IPS-NIHi7 (cell line): ENCODE results near the gene TRAF3.

ENCODE experiments used
- DNase-seq: peaks from one replicate; pipeline ENCODE4 v3.0.0; 2012; ENCODE audit warnings: mixed read lengths; ENCODE audit errors: extremely low spot score

Gene TRAF3

DNA sequence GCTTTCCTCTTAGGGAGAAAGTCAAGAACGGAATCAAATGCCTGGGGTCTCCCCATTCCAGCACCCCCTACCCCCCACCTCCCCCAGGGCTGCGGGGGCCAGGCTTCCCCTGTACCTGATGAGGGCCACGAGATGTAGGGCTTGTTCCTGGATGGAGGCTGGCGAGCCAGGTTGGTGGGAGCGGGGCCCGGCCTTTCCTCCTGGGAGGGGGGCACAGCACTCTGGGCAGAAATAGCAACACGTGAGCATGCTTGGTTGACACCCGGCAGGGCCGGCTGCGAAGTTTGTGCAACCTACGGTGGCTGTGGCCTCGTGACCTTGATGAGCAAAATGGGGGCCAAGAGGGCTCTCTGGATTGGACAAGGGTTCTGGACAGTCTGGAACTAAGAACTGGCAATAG is 160.9 kb downstream of the TRAF3 start:
- DNase-seq: no peak

DNA sequence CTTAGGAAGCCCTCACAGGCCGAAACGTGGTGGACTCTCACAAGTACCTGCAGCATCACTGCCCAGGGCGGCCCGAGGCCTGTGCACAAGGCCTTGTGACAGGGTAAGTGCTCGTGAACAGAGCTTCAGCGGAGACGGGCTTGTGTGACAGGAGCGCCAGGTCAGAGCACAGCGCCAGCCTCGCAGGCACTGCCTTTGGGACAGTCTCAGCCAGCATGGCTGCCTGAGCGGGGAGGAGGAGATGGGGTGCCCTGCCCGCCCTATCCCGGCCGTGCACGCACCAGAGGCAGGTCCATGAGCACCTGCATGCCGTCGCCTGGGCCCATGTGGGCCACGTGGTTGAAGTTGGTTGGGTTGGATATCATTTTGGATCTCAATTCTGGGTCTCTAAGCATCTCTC is 162.1 kb downstream of the TRAF3 start:
- no peak for DNase-seq

DNA sequence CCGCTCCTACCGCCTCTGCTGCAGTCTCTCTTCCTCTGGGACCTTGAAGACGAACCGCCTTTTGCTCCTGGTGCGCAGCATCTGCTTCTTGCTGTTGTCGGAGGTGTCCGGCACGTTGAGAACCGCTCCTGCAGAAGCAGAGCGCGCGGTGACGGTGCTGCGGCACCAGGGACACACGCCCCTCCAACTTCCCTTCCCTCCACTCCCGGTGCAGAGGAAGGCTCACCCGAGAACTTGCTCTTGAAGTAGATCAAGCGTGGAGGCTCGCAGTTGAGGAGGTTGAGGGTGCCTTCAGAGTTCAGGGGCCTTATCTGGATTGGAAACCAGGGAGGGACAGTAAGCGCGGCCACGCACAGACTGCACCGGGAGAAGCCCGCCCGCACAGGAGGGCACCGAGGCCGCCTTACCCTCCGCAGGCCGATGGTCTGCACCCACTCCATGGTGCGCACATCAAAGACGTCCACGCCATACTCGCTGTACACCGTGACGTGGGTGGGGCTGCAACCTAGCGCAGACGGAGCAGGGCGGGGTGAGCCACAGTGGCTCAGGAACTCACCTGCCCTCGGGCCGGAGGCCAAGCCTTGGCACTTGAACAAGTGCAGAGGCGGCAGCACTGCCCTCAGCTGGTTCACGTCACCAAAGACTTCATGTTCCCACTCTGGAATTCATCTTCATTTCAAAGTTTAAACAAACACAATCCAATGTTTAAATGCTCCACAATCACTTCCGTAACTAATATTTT is 162.7 kb downstream of the TRAF3 start:
- DNase-seq: no peak

DNA sequence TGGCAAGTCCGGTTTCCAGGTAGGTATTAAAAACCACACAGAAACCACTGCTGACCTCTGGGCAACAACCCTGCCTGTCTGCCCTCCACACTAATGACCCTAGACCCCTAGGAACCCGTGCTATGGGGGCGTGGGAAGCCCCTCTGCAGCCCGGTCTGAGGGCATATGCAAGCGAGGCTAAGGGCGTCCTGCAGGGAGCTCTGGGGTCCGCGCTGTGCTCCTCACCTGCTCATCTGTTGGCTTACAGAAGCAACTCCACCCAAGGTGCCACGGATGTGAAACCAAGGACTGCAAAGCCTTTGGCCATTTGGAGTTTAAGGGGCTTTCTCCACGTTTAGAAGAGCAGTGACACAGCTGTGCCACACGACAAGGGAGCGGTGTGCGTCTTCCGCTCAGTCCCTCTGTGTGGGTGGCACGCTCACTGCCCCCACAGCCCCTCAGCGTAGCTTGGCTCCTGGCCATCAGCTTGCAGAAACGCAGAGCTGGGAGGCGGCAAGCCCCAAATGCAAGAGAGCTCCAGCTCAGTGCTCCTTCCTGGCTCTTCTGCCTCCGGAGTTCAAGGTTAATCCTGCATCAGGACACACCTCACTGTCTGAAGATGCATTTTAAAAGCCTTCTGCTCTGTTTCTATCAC is 163.6 kb downstream of the TRAF3 start:
- no peak for DNase-seq

DNA sequence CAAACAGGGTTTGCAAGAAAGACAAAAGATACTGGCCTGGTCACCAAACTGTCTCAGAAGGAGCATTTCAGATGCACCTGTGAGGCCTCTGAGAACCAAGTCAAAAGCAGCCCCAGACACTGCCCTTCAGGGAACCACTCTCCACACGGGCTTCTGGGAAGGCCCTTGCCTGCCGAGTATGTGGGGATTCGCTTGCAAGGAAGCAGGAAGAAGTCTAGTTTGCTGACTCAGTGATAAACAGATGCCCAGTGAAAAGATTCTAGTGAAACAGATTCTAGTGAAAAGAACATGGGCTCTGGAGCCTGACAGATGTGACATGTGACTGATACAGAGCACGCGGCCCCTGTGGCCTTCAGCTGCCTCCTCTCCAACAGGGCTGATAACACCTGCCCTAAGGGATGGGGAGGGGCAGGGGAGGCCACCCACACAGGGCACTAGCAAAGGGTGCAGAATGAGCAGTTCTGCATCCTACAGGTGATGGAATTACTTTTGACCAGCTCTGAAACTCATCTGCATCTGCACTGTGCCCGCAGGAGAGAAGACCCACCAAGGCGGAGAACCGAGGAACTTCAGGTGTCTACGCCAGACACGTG is 164.3 kb downstream of the TRAF3 start:
- no peak for DNase-seq

DNA sequence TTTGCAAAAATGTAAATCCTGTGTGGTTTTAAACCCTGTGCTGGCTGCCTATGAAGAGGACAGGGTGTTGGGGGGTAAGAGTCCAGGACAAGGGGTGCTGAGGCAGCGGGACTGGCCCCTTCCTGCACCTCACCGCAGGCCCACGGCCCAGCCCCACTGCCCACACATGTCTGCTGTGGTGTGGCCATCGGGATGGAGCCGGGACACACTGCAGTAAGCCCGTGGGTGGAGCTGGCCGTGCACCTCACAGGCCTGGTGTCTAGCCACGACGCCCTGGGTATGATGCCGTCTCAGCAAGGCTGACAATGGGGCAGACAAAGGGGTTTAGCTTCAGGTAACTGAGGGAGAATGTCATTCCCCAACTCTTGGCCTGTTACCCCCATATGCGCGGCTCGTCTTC is 164.8 kb downstream of the TRAF3 start:
- no peak for DNase-seq

DNA sequence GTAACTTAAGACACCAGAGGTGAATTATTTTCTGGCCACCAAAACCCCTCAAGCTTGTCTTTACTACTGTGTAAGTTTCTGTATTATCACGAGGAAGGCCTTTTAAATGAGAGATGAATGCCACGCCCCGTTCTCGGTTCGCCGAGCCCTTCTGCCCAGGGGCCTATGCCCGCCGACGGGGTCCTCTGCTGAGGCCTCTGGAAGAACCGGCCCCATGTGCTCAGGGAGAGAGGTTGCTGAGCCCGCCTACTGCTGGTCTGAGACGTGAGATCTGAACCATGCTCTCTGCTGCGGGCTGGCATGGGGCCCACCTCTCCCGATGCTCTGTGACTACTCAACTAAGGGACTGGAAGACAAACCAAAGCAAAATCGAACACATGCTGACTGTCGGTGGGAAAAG is 166.2 kb downstream of the TRAF3 start:
- DNase-seq: no peak

DNA sequence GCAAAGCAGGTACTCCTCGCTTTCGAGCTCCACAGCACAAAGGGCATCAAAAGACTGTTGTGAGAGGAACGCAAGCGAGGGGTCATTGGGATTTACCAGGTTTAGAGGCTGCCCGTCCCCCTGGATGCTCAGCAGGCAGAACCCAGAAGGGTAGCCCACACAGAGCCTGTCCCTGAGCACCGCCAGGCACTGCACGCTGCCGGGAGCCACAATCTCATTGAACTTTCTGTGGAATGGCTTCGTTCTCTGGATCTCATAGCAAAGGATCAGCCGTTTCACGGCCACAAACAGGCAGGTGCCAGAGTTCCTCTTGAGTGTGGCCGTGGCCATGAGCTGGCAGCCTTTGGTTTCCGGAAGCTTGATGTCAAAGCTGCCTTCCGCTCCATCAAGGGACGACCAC is 166.7 kb downstream of the TRAF3 start:
- no peak for DNase-seq

DNA sequence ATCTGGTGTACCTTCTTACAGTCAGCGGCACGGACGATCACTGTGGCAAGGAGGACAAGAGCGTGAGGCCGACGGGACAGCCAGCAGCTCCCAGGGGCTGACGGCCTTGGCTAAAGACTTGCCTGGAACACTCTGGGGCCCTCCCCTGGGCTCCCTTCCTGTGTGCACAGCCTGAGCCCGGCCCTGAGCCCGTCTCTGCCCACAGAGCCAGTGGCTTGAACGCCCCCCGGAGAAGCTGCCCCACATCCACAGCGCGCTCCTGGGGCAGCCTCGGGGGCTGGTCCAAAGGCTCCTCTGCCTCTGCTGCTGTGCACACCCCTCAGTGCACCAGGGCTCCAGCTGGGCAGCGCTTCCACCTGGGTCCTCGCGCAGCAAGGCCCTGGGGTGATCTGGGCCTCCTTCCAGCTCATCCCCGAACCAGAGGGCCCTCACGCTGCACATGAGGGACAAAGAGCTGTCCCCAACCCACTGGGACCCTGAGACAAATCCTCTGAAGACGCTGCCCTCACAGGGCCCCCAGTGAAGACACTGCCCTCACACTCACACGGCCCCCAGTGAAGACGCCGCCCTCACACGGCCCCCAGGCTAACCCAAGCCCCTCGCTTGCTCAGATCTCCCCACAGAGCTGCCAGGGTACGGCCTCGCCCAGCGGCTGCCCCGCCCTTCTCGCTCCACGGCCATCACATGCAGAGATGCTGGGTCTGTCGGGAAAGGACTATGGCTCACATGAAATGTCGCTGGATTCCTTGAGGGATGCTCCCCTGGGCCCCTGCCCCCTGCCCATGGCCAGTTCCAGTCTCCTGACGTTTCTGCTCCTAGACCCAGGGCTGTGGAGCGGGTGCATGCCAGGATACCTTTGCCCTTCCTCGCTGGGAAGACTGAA is 167.4 kb downstream of the TRAF3 start:
- DNase-seq: no peak

DNA sequence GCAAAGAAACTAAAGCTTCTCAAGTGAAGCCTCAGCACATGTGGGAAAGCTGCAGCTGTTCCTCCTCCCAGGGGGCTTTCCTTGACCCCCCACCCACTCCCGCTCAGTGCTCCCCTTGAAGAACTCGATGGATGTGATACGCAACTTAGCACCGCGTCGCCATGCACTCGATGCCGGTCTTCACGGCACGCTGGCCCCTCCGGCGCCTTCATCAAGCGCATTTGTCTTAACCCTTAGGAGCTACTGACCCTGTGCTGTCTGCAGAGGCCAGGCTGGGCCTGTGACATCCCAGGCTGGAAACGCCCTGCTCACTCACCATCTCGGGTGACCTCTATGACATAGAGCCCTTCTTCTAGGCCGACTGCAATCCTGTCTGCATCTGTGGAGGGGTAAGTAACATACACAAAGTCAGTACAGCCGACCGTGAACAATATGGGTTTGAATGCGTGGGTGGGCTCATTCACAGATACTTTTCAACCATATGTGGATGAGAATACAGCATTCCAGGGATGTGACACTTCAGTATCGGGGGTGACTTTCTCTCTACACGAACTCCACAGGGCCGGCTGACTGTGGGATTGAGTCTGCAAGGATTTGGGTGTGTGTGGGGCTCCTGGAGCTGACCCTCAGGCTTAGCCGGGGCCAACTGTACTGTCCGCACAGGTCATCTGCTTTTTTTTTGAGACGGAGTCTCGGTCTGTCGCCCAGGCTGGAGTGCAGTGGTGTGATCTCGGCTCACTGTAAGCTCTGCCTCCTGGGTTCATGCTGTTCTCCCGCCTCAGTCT is 168.3 kb downstream of the TRAF3 start:
- DNase-seq: no peak

DNA sequence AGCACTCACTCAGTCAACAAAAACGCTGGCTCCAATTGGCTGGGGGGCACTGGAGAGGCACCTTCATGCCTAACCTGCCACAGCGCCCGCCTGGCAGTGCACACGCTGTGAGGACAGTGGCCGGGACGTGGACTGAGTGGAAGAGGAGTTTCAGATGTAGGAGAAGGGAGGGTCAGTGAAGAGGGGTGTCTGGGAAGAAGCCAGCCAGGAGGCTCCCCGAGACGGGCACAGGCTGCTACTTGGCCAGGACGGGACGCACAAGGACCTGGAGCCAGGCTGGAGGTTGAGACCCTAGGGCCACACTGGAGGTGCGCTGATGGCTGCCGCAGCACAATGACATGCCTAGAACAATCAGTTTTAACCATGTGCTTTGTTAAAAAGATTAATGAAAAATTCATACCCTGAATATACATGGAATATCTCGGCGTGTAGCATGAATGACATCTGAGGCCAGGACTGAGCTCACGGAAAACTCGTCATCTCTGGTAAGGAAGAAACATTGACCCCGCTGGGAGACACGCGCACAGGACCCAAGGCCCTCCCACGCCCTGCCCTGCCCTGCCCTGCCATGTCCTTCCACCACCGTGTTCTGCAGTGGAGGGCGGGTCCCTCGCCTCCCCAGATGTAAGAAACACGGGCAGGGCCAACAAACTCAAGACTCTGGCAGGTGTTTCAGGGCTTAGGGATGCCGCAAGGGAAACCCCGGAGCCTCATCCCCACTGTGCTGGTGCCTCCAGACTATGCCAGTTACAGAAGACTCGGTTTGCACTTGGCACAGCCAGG is 170.3 kb downstream of the TRAF3 start:
- DNase-seq: no peak

DNA sequence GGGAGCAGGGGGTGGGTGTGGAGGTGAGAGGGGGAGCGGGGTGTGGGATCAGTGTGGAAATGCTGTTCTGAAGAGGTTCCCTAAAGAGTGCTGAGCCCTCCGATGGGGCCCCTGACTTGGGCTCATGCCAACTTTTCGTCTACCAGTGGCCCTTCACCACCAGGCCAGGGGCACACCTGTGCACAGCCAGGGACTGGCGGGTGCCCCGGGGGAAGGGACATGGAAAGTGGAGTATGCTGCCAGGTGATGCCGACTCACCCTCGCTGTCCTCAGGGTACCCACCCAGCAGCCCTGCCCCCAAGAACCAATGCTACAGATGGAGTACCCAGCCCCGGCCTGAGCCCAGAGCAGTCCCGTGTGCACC is 171.4 kb downstream of the TRAF3 start:
- no peak for DNase-seq

DNA sequence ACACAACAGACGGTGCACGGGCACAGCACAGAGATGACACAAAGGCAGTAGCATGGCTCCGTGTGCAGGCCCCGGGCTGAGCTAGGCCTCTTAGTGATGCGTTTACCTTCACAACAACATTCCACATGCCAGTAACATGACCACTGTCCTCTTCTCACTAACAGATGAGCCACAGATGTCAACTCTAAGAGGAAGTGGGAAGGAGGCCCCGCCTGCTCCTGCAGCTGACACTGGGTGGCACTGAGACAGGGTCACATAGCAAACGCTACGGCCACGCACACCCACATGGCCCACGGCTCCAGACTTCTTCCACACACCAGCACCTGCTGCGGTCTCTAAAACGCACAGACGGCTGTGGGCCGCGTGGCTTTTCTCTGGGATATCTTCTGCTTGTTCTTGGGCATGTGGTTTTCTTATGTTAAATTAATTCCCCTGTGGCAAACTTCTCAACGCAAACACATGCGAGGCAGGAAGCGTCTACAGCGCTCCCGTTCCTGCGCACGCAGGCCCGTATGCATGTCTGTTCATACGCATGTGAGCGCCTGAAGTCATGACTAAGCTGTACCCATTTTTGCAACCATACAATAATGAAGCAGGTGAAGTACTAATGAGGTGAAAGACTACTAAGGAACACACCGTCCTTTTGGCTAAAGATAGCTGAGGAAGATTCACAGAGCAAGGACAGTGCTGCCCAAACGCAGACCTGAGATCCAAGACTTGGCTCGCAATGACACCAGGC is 172.0 kb downstream of the TRAF3 start:
- DNase-seq: no peak

DNA sequence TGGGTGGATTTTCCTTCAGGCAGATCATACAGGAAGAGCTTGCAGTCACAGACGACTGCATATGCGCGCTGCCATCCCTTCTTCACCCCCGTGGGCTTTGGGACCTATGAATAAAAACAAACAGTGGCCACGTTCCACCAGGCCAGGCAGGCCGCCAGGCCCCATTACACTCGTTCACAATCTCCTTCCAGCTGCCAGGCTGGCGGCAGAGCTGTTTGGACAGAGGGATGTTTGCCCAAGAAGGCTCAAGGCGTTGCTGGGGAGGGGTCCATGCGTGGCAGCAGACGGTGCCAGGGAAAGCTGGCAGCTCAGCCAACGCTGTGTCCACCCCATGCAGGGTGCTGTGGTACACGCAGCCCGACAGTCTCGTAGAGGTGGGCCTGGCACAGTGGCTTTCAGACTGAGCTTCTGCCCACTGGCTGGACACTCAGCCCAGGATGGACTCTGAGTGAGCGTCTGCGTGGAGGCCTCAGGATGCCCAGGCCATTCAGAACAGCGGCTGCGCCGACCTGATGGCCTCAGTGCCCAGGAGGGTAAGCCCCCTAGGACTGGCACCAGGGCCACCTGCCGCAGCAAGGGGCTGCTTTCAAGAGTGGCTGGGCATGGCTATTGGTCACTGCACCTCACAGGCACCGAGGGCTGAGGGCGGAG is 172.7 kb downstream of the TRAF3 start:
- no peak for DNase-seq

DNA sequence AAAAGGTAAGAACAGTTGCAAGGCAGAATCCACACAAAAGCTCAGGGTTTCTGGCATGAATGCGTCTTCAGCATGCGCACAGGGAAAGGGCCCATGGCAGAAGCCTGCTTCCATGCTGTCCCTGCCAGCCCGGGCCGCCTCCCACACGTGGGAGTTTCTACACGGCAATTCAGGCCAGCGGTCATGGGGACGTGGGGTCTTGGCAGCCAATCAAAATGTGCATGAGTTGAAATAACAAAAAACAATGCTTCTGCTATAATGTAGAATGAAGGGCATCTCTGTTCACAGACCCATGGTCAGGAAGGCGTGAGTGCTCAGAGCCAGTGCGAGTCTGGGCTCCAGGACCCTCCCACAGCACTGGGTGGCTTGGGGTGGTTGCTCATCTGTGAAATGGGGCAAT is 173.8 kb downstream of the TRAF3 start:
- no peak for DNase-seq

DNA sequence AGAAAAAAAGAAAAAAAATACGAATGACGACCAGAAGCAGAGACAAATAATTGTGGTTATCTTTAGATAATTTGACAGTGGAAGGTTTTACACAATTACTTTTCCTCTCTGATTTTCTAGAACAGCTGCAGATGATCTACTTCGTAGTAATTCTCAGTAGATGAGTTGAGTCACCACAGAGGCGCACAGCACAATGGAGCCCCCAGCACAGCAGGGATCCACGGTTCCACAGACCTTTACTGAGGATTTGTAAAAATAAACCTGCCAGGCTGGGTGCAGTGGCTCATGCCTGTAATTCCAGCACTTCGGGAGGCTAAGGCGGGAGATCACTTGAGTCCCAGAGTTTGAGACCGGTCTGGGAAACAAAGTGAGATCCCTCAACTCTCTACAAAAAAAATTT is 174.6 kb downstream of the TRAF3 start:
- DNase-seq: no peak

DNA sequence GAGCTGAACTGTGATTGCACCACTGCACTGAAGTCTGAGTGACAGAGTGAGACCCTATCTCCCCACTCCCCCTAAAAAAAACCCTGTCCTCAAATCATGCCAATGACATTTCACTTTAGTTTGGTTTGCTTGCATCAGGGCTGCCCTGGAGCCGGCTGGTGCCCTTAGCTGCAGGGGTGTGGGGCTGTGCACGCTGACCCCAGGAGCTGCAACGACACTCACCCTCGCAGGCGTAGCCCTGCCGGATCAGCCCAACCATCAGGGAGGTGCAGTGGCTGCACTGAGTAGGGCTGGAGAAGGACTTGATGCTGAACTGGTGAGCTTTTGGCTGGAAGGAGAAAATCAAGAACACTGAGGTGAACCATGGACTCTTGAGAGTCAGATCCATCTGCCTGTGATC is 175.0 kb downstream of the TRAF3 start:
- DNase-seq: no peak

DNA sequence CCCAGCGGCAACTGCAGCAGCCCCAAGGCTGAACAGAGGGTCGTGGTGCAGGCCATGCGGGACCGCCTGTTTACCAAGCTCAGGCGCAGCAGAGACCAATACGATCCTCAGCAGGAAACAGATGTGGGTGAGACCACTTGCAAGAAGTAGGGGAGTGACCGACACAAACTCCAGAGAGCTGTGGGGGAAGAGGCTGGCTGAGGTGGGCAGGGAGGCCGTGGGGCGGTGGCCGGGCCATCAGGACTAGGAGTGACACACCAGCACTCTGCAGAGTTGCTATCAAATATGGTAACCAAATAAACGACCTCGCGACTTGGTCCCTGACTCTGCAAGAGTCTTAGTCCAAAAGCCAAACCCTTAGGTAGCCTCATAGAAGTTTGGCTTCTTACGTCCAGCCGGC is 175.9 kb downstream of the TRAF3 start:
- DNase-seq: no peak

DNA sequence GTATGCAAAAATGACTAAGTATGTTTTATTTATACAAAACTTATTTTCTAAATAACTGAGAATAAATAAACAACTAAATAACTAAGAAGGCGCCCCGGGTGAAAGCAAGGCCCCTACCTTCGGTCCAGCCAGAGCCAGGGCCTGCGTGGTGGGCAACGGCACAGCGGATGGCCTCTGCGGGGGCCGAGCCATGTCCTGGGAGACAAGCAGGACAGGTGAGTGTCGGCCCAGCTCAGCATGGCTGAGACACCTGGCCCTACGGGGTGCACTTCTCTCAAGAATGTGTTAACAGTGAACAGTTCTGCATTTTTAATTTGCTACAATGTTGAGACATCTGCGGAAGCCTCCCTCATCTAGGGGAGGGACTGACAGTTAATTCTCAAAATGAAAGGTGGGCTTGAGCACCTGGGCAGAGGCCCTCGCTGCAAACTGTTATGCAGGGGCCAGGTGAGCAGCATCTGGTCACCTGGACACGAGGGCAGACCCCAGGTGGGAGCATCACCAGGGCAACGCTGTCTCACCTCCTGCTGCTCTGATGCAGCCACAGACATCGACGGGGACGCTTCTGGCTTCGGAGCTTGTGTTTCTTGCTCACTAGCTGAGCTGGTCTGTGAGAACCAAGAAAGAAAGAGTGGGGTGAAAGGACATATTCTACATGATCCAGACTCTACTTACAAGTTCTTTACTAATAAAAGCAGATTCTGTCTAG is 177.0 kb downstream of the TRAF3 start:
- DNase-seq: no peak
